ENCODE measurements around the gene THOC6.
"Not testable (repeated sequence)": the region's sequence is repeated elsewhere in the genome, so short reads cannot be mapped to it uniquely, and the experiment has no call there.

DNA sequence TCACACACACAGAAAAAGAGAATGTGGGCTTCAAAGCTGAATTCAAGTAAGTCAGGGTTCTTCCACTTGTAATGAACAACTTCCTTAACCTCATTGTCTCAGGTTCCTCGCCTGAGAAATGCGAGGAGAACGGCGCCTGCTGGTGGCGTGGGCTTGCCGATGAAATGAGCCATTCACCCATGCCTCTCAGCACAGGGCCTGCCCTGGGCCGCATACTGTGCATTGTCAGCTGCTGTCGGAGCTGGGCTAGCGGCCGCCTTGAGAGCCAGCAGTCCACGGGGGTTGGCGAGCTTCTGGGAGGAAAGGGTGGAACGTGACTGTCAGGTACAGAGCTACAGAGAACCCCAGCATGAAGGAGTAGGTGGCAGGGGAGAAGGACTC lies 29.5 kb downstream of the THOC6 start:
- TF ChIP-seq, protein P1, sequence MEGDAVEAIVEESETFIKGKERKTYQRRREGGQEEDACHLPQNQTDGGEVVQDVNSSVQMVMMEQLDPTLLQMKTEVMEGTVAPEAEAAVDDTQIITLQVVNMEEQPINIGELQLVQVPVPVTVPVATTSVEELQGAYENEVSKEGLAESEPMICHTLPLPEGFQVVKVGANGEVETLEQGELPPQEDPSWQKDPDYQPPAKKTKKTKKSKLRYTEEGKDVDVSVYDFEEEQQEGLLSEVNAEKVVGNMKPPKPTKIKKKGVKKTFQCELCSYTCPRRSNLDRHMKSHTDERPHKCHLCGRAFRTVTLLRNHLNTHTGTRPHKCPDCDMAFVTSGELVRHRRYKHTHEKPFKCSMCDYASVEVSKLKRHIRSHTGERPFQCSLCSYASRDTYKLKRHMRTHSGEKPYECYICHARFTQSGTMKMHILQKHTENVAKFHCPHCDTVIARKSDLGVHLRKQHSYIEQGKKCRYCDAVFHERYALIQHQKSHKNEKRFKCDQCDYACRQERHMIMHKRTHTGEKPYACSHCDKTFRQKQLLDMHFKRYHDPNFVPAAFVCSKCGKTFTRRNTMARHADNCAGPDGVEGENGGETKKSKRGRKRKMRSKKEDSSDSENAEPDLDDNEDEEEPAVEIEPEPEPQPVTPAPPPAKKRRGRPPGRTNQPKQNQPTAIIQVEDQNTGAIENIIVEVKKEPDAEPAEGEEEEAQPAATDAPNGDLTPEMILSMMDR (IDR thresholded peaks at IDR 0.05; ENCODE audit: low read depth, low read length, poor library complexity, severe bottlenecking) = not testable (repeated sequence)
- TF ChIP-seq EZH2phosphoT487 (IDR thresholded peaks at IDR 0.05; ENCODE audit: borderline replicate concordance, low read length) = not testable (repeated sequence)

Measured in DOHH2 (cell line).